Fibroblast of lung (primary cell): ENCODE data around the gene PACRG. TPM values are rescaled to one million over a fixed set of nuclear protein-coding genes. Genes with fewer than 3 reads are reported as not detected.

Experiments used
- DNase-seq, 2 donors: peaks; one replicate each; pipeline versions ENCODE4 v3.0.0 to v3.0.0-alpha.2; 2010; ENCODE audit warnings: low read depth in 2 of 2
- H2AFZ ChIP-seq: 2 replicates; pipeline ENCODE4 v1.5.1; 2012; ENCODE audit warnings: low read length, control low read depth, inconsistent platforms
- H3K27ac ChIP-seq: 2 replicates; pipeline ENCODE4 v1.5.1; 2011; ENCODE audit warnings: low read length, control low read depth; ENCODE audit not compliant: insufficient read depth
- H3K27me3 ChIP-seq: 2 replicates; pipeline ENCODE4 v1.5.1; 2011; ENCODE audit warnings: mild to moderate bottlenecking, low read length; ENCODE audit not compliant: control insufficient read depth, insufficient read depth
- H3K36me3 ChIP-seq: 2 replicates; pipeline ENCODE4 v1.5.1; 2011; ENCODE audit warnings: low read length; ENCODE audit not compliant: control insufficient read depth, insufficient read depth
- H3K4me1 ChIP-seq: 2 replicates; pipeline ENCODE4 v1.5.1; 2011; ENCODE audit warnings: low read length; ENCODE audit not compliant: control insufficient read depth, insufficient read depth; ENCODE audit errors: extremely low read depth
- H3K4me2 ChIP-seq: 2 replicates; pipeline ENCODE4 v1.5.1; 2011; ENCODE audit warnings: low read length, control low read depth; ENCODE audit not compliant: insufficient read depth; ENCODE audit errors: extremely low read depth
- H3K4me3 ChIP-seq, 4 experiments: fragments of 200-600 bp in 1 of 4; sonication (generic) in 1 of 4; replicated peaks in 1 of 4; 2 replicates each; pipeline ENCODE4 v1.5.1; 2011 to 2016; ENCODE audit warnings: low read length in 4 of 4, low read depth in 3 of 4, mild to moderate bottlenecking in 3 of 4, control low read depth in 2 of 4, inconsistent platforms in 1 of 4, mixed read lengths in 1 of 4; ENCODE audit not compliant: insufficient read depth in 1 of 4; ENCODE audit errors: control extremely low read depth in 1 of 4
- H3K79me2 ChIP-seq: 2 replicates; pipeline ENCODE4 v1.5.1; 2012; ENCODE audit warnings: mild to moderate bottlenecking, low read length, inconsistent platforms; ENCODE audit not compliant: control insufficient read depth, insufficient read depth
- H3K9ac ChIP-seq: 2 replicates; pipeline ENCODE4 v1.5.1; 2011; ENCODE audit warnings: mild to moderate bottlenecking, low read length, control low read depth; ENCODE audit not compliant: insufficient read depth
- H3K9me3 ChIP-seq: 2 replicates; pipeline ENCODE4 v1.5.1; 2012; ENCODE audit warnings: low read depth, low read length; ENCODE audit not compliant: control insufficient read depth, insufficient read depth
- H4K20me1 ChIP-seq: 2 replicates; pipeline ENCODE4 v1.5.1; 2011; ENCODE audit warnings: low read length; ENCODE audit not compliant: control insufficient read depth, insufficient read depth; ENCODE audit errors: extremely low read depth
- EZH2 ChIP-seq: IDR thresholded peaks from 2 replicates; pipeline ENCODE4 v1.5.1; 2012; ENCODE audit warnings: low read length, control low read depth, mild to moderate bottlenecking; ENCODE audit errors: missing control alignments
- polyA plus RNA-seq, 2 donors: library from polyadenylated mRNA; depleted of rRNA in 1 of 2; stranded (reverse) in 1 of 2; unstranded in 1 of 2; fragments of >200 nt; gene quantifications; 2 replicates each; pipeline ENCODE4 v1.2.1, GENCODE V29; 2011 to 2012; ENCODE audit warnings: missing spikeins in 1 of 2
- total RNA-seq: library from RNA; depleted of rRNA; stranded (reverse); fragments of >200 nt; gene quantifications from 2 replicates; pipeline ENCODE4 v1.2.1, GENCODE V29; 2014
- TF ChIP-seq, protein P1 (sequence below), 2 donors: IDR thresholded peaks in 1 of 2; conservative IDR thresholded peaks in 1 of 2; 1 replicate in 1 of 2; 2 replicates in 1 of 2; pipeline ENCODE4 v1.5.1; 2011 to 2012; ENCODE audit warnings: low read length in 2 of 2, control low read depth in 1 of 2, inconsistent platforms in 1 of 2, low read depth in 1 of 2, mild to moderate bottlenecking in 1 of 2

The PACRG gene
- total and polyA plus RNA-seq, 2 donors (not counting 1 experiment from before 2014, with no cell fraction given) = 0.30 to 0.66 TPM

DNA sequence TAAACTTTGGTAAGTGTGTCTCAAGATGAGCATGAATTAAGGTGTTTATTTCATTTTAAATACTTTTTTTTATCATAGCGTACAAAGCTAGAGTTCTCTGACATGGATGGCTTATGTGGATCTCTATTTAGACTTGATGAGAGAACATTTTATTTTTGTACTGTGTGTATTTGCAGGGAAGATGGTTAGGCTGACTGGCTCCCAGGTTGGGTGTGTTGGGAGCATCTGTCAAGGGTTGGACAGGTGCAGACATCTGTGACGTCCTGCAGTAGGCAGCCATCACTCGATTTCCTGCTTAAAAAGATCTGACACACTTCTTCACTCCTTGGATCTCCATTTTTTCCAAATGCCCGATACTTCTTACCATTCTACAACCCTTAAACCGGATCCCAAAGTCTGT is 464.8 kb downstream of the PACRG start:
- Histone ChIP-seq H3K79me2 (no peaks in the 10 kb centered on the region), H3K9me3 (no peaks in the 10 kb centered on the region), H3K4me2 (no peak overlapping the region), H4K20me1 (no peaks in the 10 kb centered on the region), H3K4me1 (no peaks in the 10 kb centered on the region), H3K4me3 (no peak overlapping the region), H2AFZ (no peak overlapping the region), H3K27me3 (no peaks in the 10 kb centered on the region), H3K9ac (no peak overlapping the region), H3K36me3 (no peaks in the 10 kb centered on the region), H3K27ac (no peak overlapping the region)
- TF ChIP-seq EZH2 = no peak
- TF ChIP-seq, protein P1, sequence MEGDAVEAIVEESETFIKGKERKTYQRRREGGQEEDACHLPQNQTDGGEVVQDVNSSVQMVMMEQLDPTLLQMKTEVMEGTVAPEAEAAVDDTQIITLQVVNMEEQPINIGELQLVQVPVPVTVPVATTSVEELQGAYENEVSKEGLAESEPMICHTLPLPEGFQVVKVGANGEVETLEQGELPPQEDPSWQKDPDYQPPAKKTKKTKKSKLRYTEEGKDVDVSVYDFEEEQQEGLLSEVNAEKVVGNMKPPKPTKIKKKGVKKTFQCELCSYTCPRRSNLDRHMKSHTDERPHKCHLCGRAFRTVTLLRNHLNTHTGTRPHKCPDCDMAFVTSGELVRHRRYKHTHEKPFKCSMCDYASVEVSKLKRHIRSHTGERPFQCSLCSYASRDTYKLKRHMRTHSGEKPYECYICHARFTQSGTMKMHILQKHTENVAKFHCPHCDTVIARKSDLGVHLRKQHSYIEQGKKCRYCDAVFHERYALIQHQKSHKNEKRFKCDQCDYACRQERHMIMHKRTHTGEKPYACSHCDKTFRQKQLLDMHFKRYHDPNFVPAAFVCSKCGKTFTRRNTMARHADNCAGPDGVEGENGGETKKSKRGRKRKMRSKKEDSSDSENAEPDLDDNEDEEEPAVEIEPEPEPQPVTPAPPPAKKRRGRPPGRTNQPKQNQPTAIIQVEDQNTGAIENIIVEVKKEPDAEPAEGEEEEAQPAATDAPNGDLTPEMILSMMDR (conservative IDR thresholded peaks at IDR 0.05 in 1 of 2, IDR thresholded peaks at IDR 0.05 in 1 of 2; ENCODE audit: low read depth in 1 of 2, low read length in 2 of 2) = no peak
- DNase-seq = no peak

DNA sequence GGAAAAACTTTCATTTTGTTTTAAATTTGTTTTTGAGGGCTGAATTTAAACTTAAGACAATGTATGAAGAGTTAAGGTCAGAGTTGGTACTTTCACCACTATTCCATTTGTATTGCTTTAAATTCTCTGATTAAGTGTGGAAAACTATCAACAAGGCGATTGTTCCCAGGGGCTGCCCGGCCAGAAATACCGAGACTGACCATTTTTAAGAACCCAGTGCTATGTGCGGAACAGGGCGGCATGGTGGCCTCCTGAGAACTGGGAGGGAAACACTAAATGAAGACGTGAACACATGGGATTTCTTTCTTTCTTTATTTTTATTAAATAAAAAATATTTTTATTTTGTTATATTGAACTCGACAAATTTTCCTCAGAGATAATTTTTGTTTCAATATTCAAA is 465.6 kb downstream of the PACRG start:
- Histone ChIP-seq H3K27ac (no peak overlapping the region), H3K9me3 (no peaks in the 10 kb centered on the region), H4K20me1 (no peaks in the 10 kb centered on the region), H3K9ac (no peak overlapping the region), H3K4me3 (no peak overlapping the region), H3K4me2 (no peak overlapping the region), H3K4me1 (no peaks in the 10 kb centered on the region), H3K79me2 (no peaks in the 10 kb centered on the region), H3K36me3 (no peaks in the 10 kb centered on the region), H3K27me3 (no peaks in the 10 kb centered on the region), H2AFZ (no peak overlapping the region)
- DNase-seq = no peak
- TF ChIP-seq EZH2 = no peak
- TF ChIP-seq, protein P1 (conservative IDR thresholded peaks at IDR 0.05 in 1 of 2, IDR thresholded peaks at IDR 0.05 in 1 of 2; ENCODE audit: low read depth in 1 of 2, low read length in 2 of 2) = no peak

- TF ChIP-seq, protein P1 (conservative IDR thresholded peaks at IDR 0.05 in 1 of 2, IDR thresholded peaks at IDR 0.05 in 1 of 2; ENCODE audit: low read depth in 1 of 2, low read length in 2 of 2) = no peak
- TF ChIP-seq EZH2 = no peak
- H3K36me3 ChIP-seq = no peaks in the 10 kb centered on the region
These were observed 468.2 kb downstream of the PACRG start for GRCh38 chr6:163195721-163196691.

More at GRCh38 chr6:163195721-163196691, 468.2 kb downstream of the PACRG start:
- Histone ChIP-seq H3K27me3 (no peaks in the 10 kb centered on the region), H4K20me1 (no peaks in the 10 kb centered on the region), H3K9ac (no peak overlapping the region), H2AFZ (no peak overlapping the region), H3K9me3 (no peaks in the 10 kb centered on the region), H3K4me1 (no peaks in the 10 kb centered on the region), H3K79me2 (no peaks in the 10 kb centered on the region), H3K4me3 (no peak overlapping the region), H3K27ac (no peak overlapping the region), H3K4me2 (no peak overlapping the region)
- no peak for DNase-seq
